ENCODE measurements around the gene OR52E4.

Gene OR52E4

DNA sequence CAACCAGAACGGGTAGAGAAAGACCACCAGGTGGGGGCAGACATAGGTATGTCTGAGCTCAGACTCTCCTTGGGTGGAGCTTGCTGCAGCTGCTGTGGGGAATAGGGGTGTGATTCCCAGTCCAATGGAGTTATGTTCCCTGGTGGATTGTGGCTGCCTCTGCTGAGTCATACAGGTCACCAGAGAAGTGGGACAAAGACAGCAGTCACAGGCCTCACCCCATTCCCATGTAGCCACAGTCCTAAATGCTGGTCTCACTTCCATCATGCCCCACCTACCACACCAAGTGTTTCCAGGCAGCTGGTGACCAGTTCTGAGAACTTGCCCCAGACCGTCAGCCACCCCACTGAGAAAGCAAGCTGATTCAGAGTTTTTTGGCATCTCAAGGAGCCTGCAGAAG, 30.1 kb downstream of the OR52E4 start:
- H3K4me2 ChIP-seq (ENCODE audit: insufficient read depth, low read length): no peak overlapping the region
- no peak for ATAC-seq (ENCODE audit: insufficient read depth, low read depth)
- no peaks in the 10 kb centered on the region for H4K20me1 ChIP-seq (ENCODE audit: insufficient read depth, low read length)
- TF ChIP-seq, protein P1, sequence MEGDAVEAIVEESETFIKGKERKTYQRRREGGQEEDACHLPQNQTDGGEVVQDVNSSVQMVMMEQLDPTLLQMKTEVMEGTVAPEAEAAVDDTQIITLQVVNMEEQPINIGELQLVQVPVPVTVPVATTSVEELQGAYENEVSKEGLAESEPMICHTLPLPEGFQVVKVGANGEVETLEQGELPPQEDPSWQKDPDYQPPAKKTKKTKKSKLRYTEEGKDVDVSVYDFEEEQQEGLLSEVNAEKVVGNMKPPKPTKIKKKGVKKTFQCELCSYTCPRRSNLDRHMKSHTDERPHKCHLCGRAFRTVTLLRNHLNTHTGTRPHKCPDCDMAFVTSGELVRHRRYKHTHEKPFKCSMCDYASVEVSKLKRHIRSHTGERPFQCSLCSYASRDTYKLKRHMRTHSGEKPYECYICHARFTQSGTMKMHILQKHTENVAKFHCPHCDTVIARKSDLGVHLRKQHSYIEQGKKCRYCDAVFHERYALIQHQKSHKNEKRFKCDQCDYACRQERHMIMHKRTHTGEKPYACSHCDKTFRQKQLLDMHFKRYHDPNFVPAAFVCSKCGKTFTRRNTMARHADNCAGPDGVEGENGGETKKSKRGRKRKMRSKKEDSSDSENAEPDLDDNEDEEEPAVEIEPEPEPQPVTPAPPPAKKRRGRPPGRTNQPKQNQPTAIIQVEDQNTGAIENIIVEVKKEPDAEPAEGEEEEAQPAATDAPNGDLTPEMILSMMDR (IDR thresholded peaks at IDR 0.05; ENCODE audit: borderline replicate concordance, extremely low read depth, low read length, poor library complexity, severe bottlenecking): no peak
- TF ChIP-seq EZH2 (IDR thresholded peaks at IDR 0.05; ENCODE audit: borderline replicate concordance, low read depth, low read length, severe bottlenecking): no peak
- H3K9me3 ChIP-seq (ENCODE audit: insufficient read depth, low read length, severe bottlenecking): no peaks in the 10 kb centered on the region
- H3K36me3 ChIP-seq (ENCODE audit: insufficient read depth, low read length): no peaks in the 10 kb centered on the region
- no peak overlapping the region for H2AFZ ChIP-seq (ENCODE audit: low read depth, low read length)
- H3K79me2 ChIP-seq (ENCODE audit: insufficient read depth, low read length): no peaks in the 10 kb centered on the region
- no peak overlapping the region for H3K9ac ChIP-seq (ENCODE audit: low read depth, low read length)
- H3K4me1 ChIP-seq (ENCODE audit: insufficient read depth, low read length): no peaks in the 10 kb centered on the region
- H3K4me3 ChIP-seq (ENCODE audit: low read depth in 1 of 2, low read length in 2 of 2): no peak overlapping the region
- no peak for DNase-seq
- H3K27me3 ChIP-seq (ENCODE audit: insufficient read depth, low read length, poor library complexity): no peaks in the 10 kb centered on the region
- no peak overlapping the region for H3K27ac ChIP-seq (ENCODE audit: low read length)

DNA sequence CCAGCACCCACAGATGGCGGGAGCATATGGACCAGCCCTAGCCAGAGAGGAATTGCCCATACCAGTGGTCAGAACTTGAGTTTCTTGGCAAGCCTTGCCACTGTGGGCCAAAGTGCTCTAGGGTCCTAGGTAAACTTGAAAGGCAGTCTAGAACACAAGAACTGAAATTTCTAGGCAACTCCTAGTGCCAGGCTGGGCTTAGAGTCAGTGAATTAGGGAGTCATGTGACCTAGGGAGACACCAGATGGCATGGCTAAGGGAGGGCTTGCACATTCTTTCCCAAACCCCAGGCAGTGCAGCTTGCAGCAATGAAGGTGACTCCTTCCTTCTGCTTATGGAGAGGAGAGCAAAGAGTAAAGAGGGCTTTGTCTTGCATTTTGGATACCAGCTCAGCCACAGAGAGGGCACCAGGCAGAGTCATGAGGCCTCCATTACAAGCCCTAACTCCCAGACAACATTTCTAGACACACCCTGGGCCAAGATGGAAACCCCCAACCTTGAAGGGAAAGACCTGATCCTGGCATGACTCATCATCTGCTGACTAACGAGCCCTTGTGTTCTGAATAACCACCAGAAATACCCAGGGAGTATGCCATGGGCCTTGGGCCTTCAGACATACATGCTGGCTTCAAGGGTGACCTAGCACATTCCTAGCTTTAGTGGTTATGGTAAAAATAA, 42.5 kb downstream of the OR52E4 start:
- Histone ChIP-seq H3K9ac (ENCODE audit: low read depth, low read length) (no peak overlapping the region), H3K36me3 (ENCODE audit: insufficient read depth, low read length) (no peaks in the 10 kb centered on the region), H3K9me3 (ENCODE audit: insufficient read depth, low read length, severe bottlenecking) (no peaks in the 10 kb centered on the region), H3K4me1 (ENCODE audit: insufficient read depth, low read length) (no peaks in the 10 kb centered on the region), H3K27me3 (ENCODE audit: insufficient read depth, low read length, poor library complexity) (no peaks in the 10 kb centered on the region), H3K27ac (ENCODE audit: low read length) (no peak overlapping the region), H3K79me2 (ENCODE audit: insufficient read depth, low read length) (no peaks in the 10 kb centered on the region), H3K4me2 (ENCODE audit: insufficient read depth, low read length) (no peak overlapping the region), H4K20me1 (ENCODE audit: insufficient read depth, low read length) (no peaks in the 10 kb centered on the region), H3K4me3 (ENCODE audit: low read depth in 1 of 2, low read length in 2 of 2) (no peak overlapping the region), H2AFZ (ENCODE audit: low read depth, low read length) (no peak overlapping the region)
- no peak for TF ChIP-seq EZH2 (IDR thresholded peaks at IDR 0.05; ENCODE audit: borderline replicate concordance, low read depth, low read length, severe bottlenecking)
- TF ChIP-seq, protein P1 (IDR thresholded peaks at IDR 0.05; ENCODE audit: borderline replicate concordance, extremely low read depth, low read length, poor library complexity, severe bottlenecking): no peak
- DNase-seq: no peak
- ATAC-seq (ENCODE audit: insufficient read depth, low read depth): no peak

DNA sequence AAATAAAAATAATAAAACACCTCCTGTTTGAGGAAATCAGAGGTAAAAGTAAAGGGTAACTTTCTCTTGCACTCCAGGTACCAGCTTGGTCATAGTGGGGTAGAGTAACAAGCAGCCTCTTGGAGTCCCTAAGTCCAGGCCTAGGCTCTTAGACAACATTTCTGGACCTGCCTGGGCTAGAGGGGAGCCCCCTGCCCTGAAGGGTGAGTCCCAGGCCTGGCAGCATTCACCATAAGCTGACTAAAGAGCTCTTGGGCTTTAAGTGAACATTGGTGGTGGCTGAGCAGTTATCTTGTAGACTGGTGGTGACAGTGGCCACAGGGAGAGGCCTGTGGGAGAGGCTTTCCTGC, 43.0 kb downstream of the OR52E4 start:
- DNase-seq (no peak), ATAC-seq (ENCODE audit: insufficient read depth, low read depth) (no peak)
- Histone ChIP-seq H3K27me3 (ENCODE audit: insufficient read depth, low read length, poor library complexity) (no peaks in the 10 kb centered on the region), H3K79me2 (ENCODE audit: insufficient read depth, low read length) (no peaks in the 10 kb centered on the region), H3K9ac (ENCODE audit: low read depth, low read length) (no peak overlapping the region), H3K36me3 (ENCODE audit: insufficient read depth, low read length) (no peaks in the 10 kb centered on the region), H3K4me2 (ENCODE audit: insufficient read depth, low read length) (no peak overlapping the region), H2AFZ (ENCODE audit: low read depth, low read length) (no peak overlapping the region), H3K4me3 (ENCODE audit: low read depth in 1 of 2, low read length in 2 of 2) (no peak overlapping the region), H3K4me1 (ENCODE audit: insufficient read depth, low read length) (no peaks in the 10 kb centered on the region), H3K9me3 (ENCODE audit: insufficient read depth, low read length, severe bottlenecking) (no peaks in the 10 kb centered on the region), H4K20me1 (ENCODE audit: insufficient read depth, low read length) (no peaks in the 10 kb centered on the region), H3K27ac (ENCODE audit: low read length) (no peak overlapping the region)
- no peak for TF ChIP-seq EZH2 (IDR thresholded peaks at IDR 0.05; ENCODE audit: borderline replicate concordance, low read depth, low read length, severe bottlenecking)
- TF ChIP-seq, protein P1 (IDR thresholded peaks at IDR 0.05; ENCODE audit: borderline replicate concordance, extremely low read depth, low read length, poor library complexity, severe bottlenecking): no peak

Measured in DND-41 (cell line).